Measurements from ENCODE around the gene DOK6. TPM values are rescaled to one million over a fixed set of nuclear protein-coding genes. Genes with fewer than 3 reads are reported as not detected.

DOK6 gene
- total and polyA plus RNA-seq, 2 of the 13 experiments (the other 11 are each of a cell fraction or from before 2014, with no cell fraction given), result 17.0 to 17.2 TPM

GRCh38 chr18:69491576-69491975, 90.9 kb downstream of the DOK6 start:
- no TSS peak for BruUV-seq (replicated peaks)
- H3K9ac ChIP-seq (ENCODE audit: insufficient read depth, low read depth, low read length), result no peak overlapping the region
- TF ChIP-seq ZNF619 (CRISPR knock-in tag; IDR thresholded peaks at IDR 0.05) (no peak), ZBTB2 (CRISPR knock-in tag; IDR thresholded peaks at IDR 0.05; ENCODE audit: low read depth) (no peak), BATF2 (CRISPR knock-in tag; IDR thresholded peaks at IDR 0.05) (no peak), ZMYM2 (CRISPR knock-in tag; IDR thresholded peaks at IDR 0.05) (no peak), ZNF343 (CRISPR knock-in tag; IDR thresholded peaks at IDR 0.05) (no peak), IRF1 (CRISPR knock-in tag; IDR thresholded peaks at IDR 0.05; ENCODE audit: low read depth) (no peak), ZNF569 (CRISPR knock-in tag; IDR thresholded peaks at IDR 0.05; ENCODE audit: borderline replicate concordance) (no peak), RFX5 (IDR thresholded peaks at IDR 0.05; ENCODE audit: low read depth, low read length) (no peak), ZFP36 (IDR thresholded peaks at IDR 0.05; ENCODE audit: borderline replicate concordance, low read depth, low read length, partially characterized antibody) (no peak), ZNF430 (CRISPR knock-in tag; IDR thresholded peaks at IDR 0.05) (no peak), DZIP1 (CRISPR knock-in tag; IDR thresholded peaks at IDR 0.05) (no peak), ZFAT (CRISPR knock-in tag; conservative IDR thresholded peaks at IDR 0.05) (no peak), KLF15 (CRISPR knock-in tag; IDR thresholded peaks at IDR 0.05; ENCODE audit: borderline replicate concordance) (no peak), PBX3 (CRISPR knock-in tag; IDR thresholded peaks at IDR 0.05; ENCODE audit: borderline replicate concordance) (no peak), MTA3 (CRISPR knock-in tag; IDR thresholded peaks at IDR 0.05) (no peak), ZBTB34 (CRISPR knock-in tag; IDR thresholded peaks at IDR 0.05) (no peak), EZH2 (conservative IDR thresholded peaks at IDR 0.05; ENCODE audit: low read depth, low read length) (no peak)

More at GRCh38 chr18:69491576-69491975, 90.9 kb downstream of the DOK6 start:
- Histone ChIP-seq H3K27ac (ENCODE audit: extremely low read length, insufficient read depth, low read length) (no peak overlapping the region), H3K79me2 (ENCODE audit: insufficient read depth, low read length) (no peaks in the 10 kb centered on the region), H3K9me3 (ENCODE audit: low read length) (0 out of 2 replicates have a peak, but pooled peaks cover 15% of the 10 kb centered on the region), H2AFZ (ENCODE audit: low read length) (no peak overlapping the region), H3K27me3 (ENCODE audit: control insufficient read depth in 1 of 2, insufficient read depth in 2 of 2, low read length in 2 of 2) (no peaks in the 10 kb centered on the region), H3K4me3 (replicated peaks in 1 of 3; ENCODE audit: insufficient read depth in 1 of 3, low read depth in 2 of 3, low read length in 3 of 3) (no peak overlapping the region), H3K4me1 (ENCODE audit: insufficient read depth, low read length) (peaks cover 12% of the 10 kb centered on the region; the same call in 1 of the 2 replicates), H3K4me2 (ENCODE audit: low read depth, low read length) (no peak overlapping the region), H4K20me1 (ENCODE audit: insufficient read depth, low read length) (no peaks in the 10 kb centered on the region), H3K36me3 (replicated peaks in 1 of 2; ENCODE audit: control insufficient read depth in 1 of 2, insufficient read depth in 2 of 2, low read length in 2 of 2) (0 out of 5 replicates have a peak, but pooled peaks cover 0 to 3% of the 10 kb centered on the region in 2 experiments)
- ChIA-PET CTCF (ENCODE audit: low intra/inter-chr PET ratio, low total read pairs) (no interaction called here), POLR2A (no interaction called here)
- intact Hi-C loops (cut with micrococcal nuclease; ENCODE audit: unreplicated experiment) (loop anchor here (5.0 kb wide), 1 partner anchor 89 kb away; the partner anchor contains the start of gene DOK6), in situ Hi-C loops (cut with HindIII; ENCODE audit: extremely low pct_ligation_motif_present, low pct_unique_long_range_greater_than_20kb) (no loop called here)
- 51% methylated on average over 2 of the region's 2 CpGs for WGBS (ENCODE audit: low lambda C conversion rate)
- no peak for DNase-seq (ENCODE audit: low spot score)
- FAIRE-seq, result no peak
- no peak for ATAC-seq
